SK-N-SH (cell line): ENCODE data around the gene CCNY.

Experiments used
- CTCF ChIP-seq: fragments of 200-600 bp; sonication (generic); IDR thresholded peaks from 2 replicates; pipeline ENCODE4 v1.6.1; 2017; ENCODE audit warnings: antibody characterized with exemption, mild to moderate bottlenecking, moderate library complexity
- EZH2phosphoT487 ChIP-seq: fragments of 200-600 bp; sonication (generic); IDR thresholded peaks from 2 replicates; pipeline ENCODE4 v1.6.1; 2017; ENCODE audit warnings: low read depth, mixed run types, mild to moderate bottlenecking, antibody characterized with exemption, moderate library complexity, borderline replicate concordance
- GATA2 ChIP-seq: sonication (generic); formaldehyde crosslinking; IDR thresholded peaks from 2 replicates; pipeline ENCODE4 v1.5.0; 2020; ENCODE audit warnings: mild to moderate bottlenecking, missing genetic modification reagents
- MXI1 ChIP-seq: IDR thresholded peaks from 2 replicates; pipeline ENCODE4 v1.6.1; 2012; ENCODE audit warnings: mild to moderate bottlenecking, low read depth, low read length, improper control_type of control experiment
- NRF1 ChIP-seq: IDR thresholded peaks from 2 replicates; pipeline ENCODE4 v1.6.1; 2012; ENCODE audit warnings: low read depth, mild to moderate bottlenecking, low read length
- PBX3 ChIP-seq: IDR thresholded peaks from 2 replicates; pipeline ENCODE4; 2012
- REST ChIP-seq: IDR thresholded peaks from 2 replicates; pipeline ENCODE4 v1.6.1; 2012; ENCODE audit warnings: mild to moderate bottlenecking, low read depth, low read length, moderate library complexity
- SIN3A ChIP-seq: IDR thresholded peaks from 2 replicates; pipeline ENCODE4 v1.6.1; 2012; ENCODE audit warnings: low read depth, mild to moderate bottlenecking, low read length, moderate library complexity, borderline replicate concordance
- USF2 ChIP-seq: fragments of 150-350 bp; IDR thresholded peaks from 2 replicates; pipeline ENCODE4 v1.6.1; 2017; ENCODE audit warnings: antibody characterized with exemption, low read length, low read depth, borderline replicate concordance
- ZBTB33 ChIP-seq: IDR thresholded peaks from 2 replicates; pipeline ENCODE4 v1.4.0; 2012; ENCODE audit warnings: low read depth, borderline replicate concordance

GRCh38 chr10:35546824-35547225 lies 210.5 kb downstream of the CCNY start:
- TF ChIP-seq CTCF (peak; percentile 25; the same call in 1 of the 2 replicates), PBX3 (peak; percentile 36; the same call in 1 of the 2 replicates), REST (no peak), SIN3A (no peak), MXI1 (no peak), GATA2 (CRISPR knock-in tag) (no peak), ZBTB33 (no peak), EZH2phosphoT487 (no peak), NRF1 (no peak), USF2 (no peak)
